Transverse colon (tissue), 4 donors: ENCODE data around the gene MSX2.

Experiments used
- CTCF ChIP-seq, 5 experiments: fragments of 200-600 bp in 3 of 5; fragments of 450-650 bp in 2 of 5; sonication (generic) in 3 of 5; IDR thresholded peaks; 1 replicate in 2 of 5; 2 replicates in 3 of 5; pipeline ENCODE4 v1.5.1; 2016 to 2017; ENCODE audit warnings: antibody characterized with exemption in 5 of 5, inconsistent platforms in 3 of 5, mild to moderate bottlenecking in 2 of 5, moderate library complexity in 1 of 5
- EP300 ChIP-seq: sonication (generic); formaldehyde crosslinking; IDR thresholded peaks from one replicate; pipeline ENCODE4 v1.6.1; 2017; ENCODE audit warnings: antibody characterized with exemption, low read depth
- POLR2A ChIP-seq: fragments of 450-650 bp; IDR thresholded peaks from one replicate; pipeline ENCODE4 v1.6.1; 2016; ENCODE audit warnings: antibody characterized with exemption, mild to moderate bottlenecking, moderate library complexity
- POLR2AphosphoS5 ChIP-seq, 3 donors: sonication (generic); formaldehyde crosslinking; IDR thresholded peaks; one replicate each; pipeline ENCODE4 v1.6.1; 2016; ENCODE audit warnings: antibody characterized with exemption in 3 of 3

GRCh38 chr5:174737330-174737729 is 12.9 kb downstream of the MSX2 start:
- TF ChIP-seq POLR2AphosphoS5 (IDR thresholded peaks at IDR 0.05) (no peak), POLR2A (no peak), CTCF (IDR thresholded peaks at IDR 0.05) (no peak), EP300 (no peak)
